H1 (cell line): ENCODE data around the gene TSHZ2. TPM values are rescaled to one million over a fixed set of nuclear protein-coding genes. Genes with fewer than 3 reads are reported as not detected.

ENCODE experiments used
- CTCF ChIA-PET: fragments of 300-600 bp; sonication (Branson Sonifier 250); formaldehyde crosslinking; loops from one replicate; lab custom pipeline; 2021; ENCODE audit not compliant: partially characterized antibody; lab: Charles Lee
- POLR2A ChIA-PET: fragments of 300-600 bp; sonication (Branson Sonifier 250); formaldehyde crosslinking; loops from one replicate; lab custom pipeline; 2021; ENCODE audit warnings: inconsistent platforms; ENCODE audit not compliant: partially characterized antibody; lab: Charles Lee
- DNase-seq, 2 experiments: peaks; one replicate each; pipeline versions ENCODE4 v3.0.0 to v3.0.0-alpha.2; 2010 to 2022; ENCODE audit warnings: low spot score in 2 of 2, low read depth in 1 of 2, mixed read lengths in 1 of 2
- FAIRE-seq: peaks from 2 replicates; lab custom pipeline; 2011; peaks lifted over from hg19 to GRCh38; lab: Jason Lieb, UNC
- H2AFZ ChIP-seq: 2 replicates; pipeline ENCODE4 v1.8.1; 2012; ENCODE audit warnings: low read length, inconsistent platforms
- H2AK5ac ChIP-seq: 2 replicates; pipeline ENCODE4 v1.6.1; 2013; ENCODE audit warnings: low read depth, low read length
- H2BK120ac ChIP-seq: replicated peaks from 2 replicates; pipeline ENCODE3; 2013; ENCODE audit warnings: low read depth, low read length, inconsistent platforms
- H2BK12ac ChIP-seq: 2 replicates; pipeline ENCODE4 v1.6.1; 2013; ENCODE audit warnings: low read depth, low read length
- H2BK15ac ChIP-seq: 2 replicates; pipeline ENCODE4 v1.6.1; 2013; ENCODE audit warnings: low read length
- H2BK20ac ChIP-seq: 2 replicates; pipeline ENCODE4 v1.6.1; 2013; ENCODE audit warnings: low read length
- H2BK5ac ChIP-seq: 2 replicates; pipeline ENCODE4 v1.6.1; 2013; ENCODE audit warnings: low read depth, low read length
- H3K14ac ChIP-seq: 2 replicates; pipeline ENCODE4 v1.6.1; 2013; ENCODE audit warnings: inconsistent platforms; ENCODE audit not compliant: insufficient read length
- H3K18ac ChIP-seq: 2 replicates; pipeline ENCODE4 v1.6.1; 2013; ENCODE audit warnings: low read length; ENCODE audit errors: extremely low read depth
- H3K23ac ChIP-seq: 2 replicates; pipeline ENCODE4 v1.6.1; 2013; ENCODE audit warnings: inconsistent platforms; ENCODE audit not compliant: insufficient read length
- H3K23me2 ChIP-seq: 2 replicates; pipeline ENCODE4 v1.6.1; 2013; ENCODE audit warnings: low read depth, low read length
- H3K27ac ChIP-seq: 2 replicates; pipeline ENCODE4 v1.6.1; 2011; ENCODE audit warnings: low read depth, low read length, inconsistent platforms
- H3K27me3 ChIP-seq, 4 experiments: replicated peaks in 1 of 4; 1 replicate in 1 of 4; 2 replicates in 3 of 4; pipeline versions ENCODE4 v1.6.1 to v1.8.1; 2011 to 2013; ENCODE audit warnings: low read length in 3 of 4, mild to moderate bottlenecking in 3 of 4, inconsistent platforms in 2 of 4, mixed read lengths in 2 of 4, moderate library complexity in 1 of 4; ENCODE audit not compliant: control insufficient read depth in 3 of 4, insufficient read depth in 3 of 4; ENCODE audit errors: extremely low read depth in 1 of 4
- H3K36me3 ChIP-seq, 4 experiments: 2 replicates each; pipeline versions ENCODE4 v1.6.1 to v1.8.1; 2011 to 2013; ENCODE audit warnings: mild to moderate bottlenecking in 4 of 4, low read length in 3 of 4, moderate library complexity in 2 of 4, control low read depth in 1 of 4, inconsistent platforms in 1 of 4; ENCODE audit not compliant: insufficient read depth in 4 of 4, control insufficient read depth in 2 of 4
- H3K4ac ChIP-seq: replicated peaks from 2 replicates; pipeline ENCODE3; 2013; ENCODE audit warnings: low read length, low read depth, mixed read lengths, inconsistent platforms; ENCODE audit not compliant: insufficient read length
- H3K4me1 ChIP-seq, 4 experiments: replicated peaks in 1 of 4; 1 replicate in 1 of 4; 2 replicates in 3 of 4; pipeline versions ENCODE4 v1.6.1 to v1.8.1; 2011 to 2013; ENCODE audit warnings: low read length in 3 of 4, inconsistent platforms in 2 of 4, mixed read lengths in 1 of 4; ENCODE audit not compliant: insufficient read depth in 4 of 4, control insufficient read depth in 3 of 4
- H3K4me2 ChIP-seq, 2 experiments: 2 replicates each; pipeline versions ENCODE4 v1.6.1 to v1.8.1; 2011 to 2013; ENCODE audit warnings: low read depth in 2 of 2, low read length in 2 of 2, control low read depth in 1 of 2, inconsistent platforms in 1 of 2, mild to moderate bottlenecking in 1 of 2; ENCODE audit not compliant: insufficient read depth in 1 of 2
- H3K4me3 ChIP-seq, 4 experiments: fragments of 200-600, 300-600 bp in 1 of 4; sonication (generic), shearing (Covaris generic), sonication (Bioruptor Twin) in 1 of 4; 2 replicates each; pipeline versions ENCODE4 v1.5.1 to v1.8.1; 2011 to 2016; ENCODE audit warnings: low read length in 4 of 4, low read depth in 3 of 4, control low read depth in 2 of 4, inconsistent platforms in 2 of 4, mild to moderate bottlenecking in 2 of 4, mixed read lengths in 1 of 4, moderate library complexity in 1 of 4; ENCODE audit not compliant: insufficient read depth in 2 of 4; ENCODE audit errors: extremely low read depth in 1 of 4
- H3K56ac ChIP-seq: replicated peaks from 2 replicates; pipeline ENCODE3; 2013; ENCODE audit warnings: low read depth, mild to moderate bottlenecking, mixed read lengths, low read length, inconsistent platforms; ENCODE audit not compliant: insufficient read length
- H3K79me1 ChIP-seq: 2 replicates; pipeline ENCODE4 v1.6.1; 2013; ENCODE audit warnings: low read depth, low read length, control low read depth
- H3K79me2 ChIP-seq, 2 experiments: 2 replicates each; pipeline versions ENCODE4 v1.6.1 to v1.8.1; 2012 to 2013; ENCODE audit warnings: low read length in 2 of 2, mild to moderate bottlenecking in 2 of 2, inconsistent platforms in 1 of 2; ENCODE audit not compliant: insufficient read depth in 2 of 2, control insufficient read depth in 1 of 2
- H3K9ac ChIP-seq, 4 experiments: replicated peaks in 1 of 4; 1 replicate in 1 of 4; 2 replicates in 3 of 4; pipeline versions ENCODE4 v1.6.1 to v1.8.1; 2011 to 2013; ENCODE audit warnings: low read depth in 3 of 4, low read length in 3 of 4, control low read depth in 2 of 4, mild to moderate bottlenecking in 2 of 4, moderate library complexity in 2 of 4, inconsistent platforms in 1 of 4; ENCODE audit errors: extremely low read depth in 1 of 4
- H3K9me3 ChIP-seq, 2 experiments: 2 replicates each; pipeline versions ENCODE4 v1.6.1 to v1.8.1; 2012 to 2013; ENCODE audit warnings: mild to moderate bottlenecking in 2 of 2, moderate library complexity in 2 of 2, control low read depth in 1 of 2, inconsistent platforms in 1 of 2, low read depth in 1 of 2, low read length in 1 of 2, mixed read lengths in 1 of 2; ENCODE audit not compliant: insufficient read depth in 2 of 2
- H4K20me1 ChIP-seq, 2 experiments: replicated peaks in 1 of 2; 2 replicates each; pipeline versions ENCODE3 to v1.8.1; 2011 to 2013; ENCODE audit warnings: inconsistent platforms in 2 of 2, low read length in 2 of 2, mild to moderate bottlenecking in 1 of 2; ENCODE audit not compliant: insufficient read depth in 2 of 2, control insufficient read depth in 1 of 2
- H4K5ac ChIP-seq: 2 replicates; pipeline ENCODE4 v1.6.1; 2013; ENCODE audit warnings: low read length, low read depth, mixed read lengths, inconsistent platforms; ENCODE audit not compliant: insufficient read length
- H4K8ac ChIP-seq: 2 replicates; pipeline ENCODE4 v1.8.0; 2013; ENCODE audit warnings: mild to moderate bottlenecking, moderate library complexity, low read length, inconsistent platforms; ENCODE audit not compliant: insufficient read depth; ENCODE audit errors: extremely low read depth
- H4K91ac ChIP-seq: replicated peaks from 2 replicates; pipeline ENCODE3; 2013; ENCODE audit warnings: low read length, mixed read lengths, inconsistent platforms; ENCODE audit not compliant: insufficient read length
- BRCA1 ChIP-seq: IDR thresholded peaks from 2 replicates; pipeline ENCODE4 v1.6.1; 2012; ENCODE audit warnings: low read depth, low read length, improper control_type of control experiment
- CTCF ChIP-seq, 3 experiments: IDR thresholded peaks; 1 replicate in 2 of 3; 2 replicates in 1 of 3; pipeline versions ENCODE4 v1.5.1 to v1.6.1; 2011; ENCODE audit warnings: low read length in 3 of 3, mild to moderate bottlenecking in 3 of 3, inconsistent platforms in 2 of 3, low read depth in 1 of 3, moderate library complexity in 1 of 3; ENCODE audit not compliant: insufficient read depth in 1 of 3; ENCODE audit errors: control extremely low read depth in 1 of 3
- FOSL1 ChIP-seq: IDR thresholded peaks from 2 replicates; pipeline ENCODE4 v1.6.1; 2011; ENCODE audit warnings: mild to moderate bottlenecking, low read depth, low read length, moderate library complexity; ENCODE audit not compliant: insufficient read depth
- RAD21 ChIP-seq, 2 experiments: IDR thresholded peaks in 1 of 2; conservative IDR thresholded peaks in 1 of 2; 2 replicates each; pipeline ENCODE4 v1.6.1; 2011; ENCODE audit warnings: low read depth in 2 of 2, low read length in 2 of 2, improper control_type of control experiment in 1 of 2, inconsistent platforms in 1 of 2, mild to moderate bottlenecking in 1 of 2, moderate library complexity in 1 of 2
- WGBS, 2 experiments: shearing (Covaris generic) in 1 of 2; methylation state at CpG; one replicate each; pipeline versions ENCODE4 v1.1.6 to v1.1.7; 2013 to 2015; ENCODE audit warnings: low lambda C conversion rate in 2 of 2, mixed read lengths in 2 of 2, inconsistent platforms in 1 of 2, low coverage in 1 of 2, missing lambda C conversion rate in 1 of 2; ENCODE audit not compliant: insufficient replicate concordance in 2 of 2, insufficient coverage in 1 of 2, insufficient read length in 1 of 2; ENCODE audit errors: extremely low coverage in 1 of 2, missing lambda C conversion rate in 1 of 2; 5-methylcytosine and 5-hydroxymethylcytosine counted together
- polyA plus RNA-seq, 7 experiments: library from polyadenylated mRNA; depleted of rRNA in 3 of 7; stranded (reverse) in 5 of 7; unstranded in 2 of 7; fragments of >200 nt in 5 of 7; fragments of 200-250 nt in 2 of 7; gene quantifications; 1 replicate in 5 of 7; 2 replicates in 1 of 7; 4 replicates in 1 of 7; pipeline versions ENCODE4 v1.2.1 to v1.2.3, GENCODE V29; 2011 to 2013; ENCODE audit warnings: missing spikeins in 2 of 7, mixed read lengths in 2 of 7
- total RNA-seq: library from RNA; stranded (reverse); fragmentation: NEBNext Ultra II Directional; extraction: Animal tissue kit (Norgen Biotek cat#: 25700); gene quantifications from 2 replicates; pipeline ENCODE4 v1.2.1, GENCODE V29; 2021
- TF ChIP-seq, protein P1 (sequence below): IDR thresholded peaks from 2 replicates; pipeline ENCODE4 v1.6.1; 2012; ENCODE audit warnings: inconsistent platforms

TSHZ2 gene
- total and polyA plus RNA-seq, 2 of the 8 experiments (the other 6 are each of a cell fraction or from before 2014, with no cell fraction given) = 0.14 to 0.30 TPM

DNA sequence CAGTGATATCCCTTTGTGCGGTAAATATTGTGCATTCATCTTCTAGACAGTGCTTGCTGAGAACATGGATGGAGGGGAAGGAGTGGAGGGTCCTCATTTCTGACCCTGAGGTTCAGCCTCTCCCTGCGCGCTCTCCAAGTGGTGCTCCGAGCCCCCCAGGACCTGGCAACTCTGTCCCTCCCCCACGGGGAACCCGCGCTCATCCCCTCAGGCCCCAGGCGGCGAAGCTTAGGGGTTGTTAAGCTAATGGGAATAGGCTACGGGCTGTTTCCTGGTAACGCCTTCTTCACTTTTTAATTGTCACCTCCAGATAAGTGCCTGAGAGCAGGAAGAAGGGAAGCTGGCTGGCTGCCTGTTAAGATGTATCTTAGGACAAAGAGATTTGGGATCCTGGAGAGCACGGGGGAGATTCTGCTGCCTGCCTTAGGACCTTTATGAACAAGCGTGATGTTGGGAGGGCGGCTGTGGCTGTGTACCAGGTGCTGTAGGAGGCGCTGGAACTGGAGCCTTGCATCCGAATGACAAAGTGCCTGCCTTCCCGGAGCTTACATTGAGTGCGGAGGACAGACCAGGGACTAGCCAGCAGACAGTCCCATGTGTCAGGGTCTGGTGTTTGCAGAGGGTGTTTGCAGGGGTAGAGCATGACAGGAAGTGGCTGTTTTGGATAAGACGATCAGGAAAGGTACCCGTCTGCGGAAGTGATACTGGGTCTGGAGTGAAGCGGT, 11.7 kb downstream of the TSHZ2 start:
- ChIA-PET POLR2A (no interaction called here), CTCF (interaction anchor here (0.6 kb wide), 1 partner anchor 662 kb away, joined by 3 read pairs; no protein-coding TSS in a partner anchor)
- H4K8ac ChIP-seq = no peak overlapping the region
- H2BK120ac ChIP-seq = no peak overlapping the region
- H2BK5ac ChIP-seq = no peak overlapping the region
- 81% methylated on average over 20 of the region's 22 CpGs; no CpG with 5 or more reads in 1 of the 2 experiments for WGBS, 2 experiments
- H3K4me1 ChIP-seq = peaks cover 0 to 6% (median 0%) of the 10 kb centered on the region in 4 experiments; a peak in 2 of 7 replicates
- no peaks in the 10 kb centered on the region for H3K36me3 ChIP-seq
- no peaks in the 10 kb centered on the region for H3K27me3 ChIP-seq
- no peak overlapping the region for H3K4ac ChIP-seq
- H2BK15ac ChIP-seq = 0 out of 2 replicates have a peak overlapping the region, but pooled peaks have one; percentile 65
- H2AK5ac ChIP-seq = no peak overlapping the region
- peak in 1 of 3 experiments; percentile 26; a peak in 1 of 4 replicates for TF ChIP-seq CTCF (IDR thresholded peaks at IDR 0.05; ENCODE audit: control extremely low read depth in 1 of 3, insufficient read depth in 1 of 3, low read depth in 1 of 3, low read length in 3 of 3)
- TF ChIP-seq BRCA1 = no peak
- no peak for TF ChIP-seq FOSL1
- TF ChIP-seq, protein P1, sequence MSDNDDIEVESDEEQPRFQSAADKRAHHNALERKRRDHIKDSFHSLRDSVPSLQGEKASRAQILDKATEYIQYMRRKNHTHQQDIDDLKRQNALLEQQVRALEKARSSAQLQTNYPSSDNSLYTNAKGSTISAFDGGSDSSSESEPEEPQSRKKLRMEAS = no peak
- peak in 1 of 2 experiments; percentile 20; a peak in 1 of 4 replicates for TF ChIP-seq RAD21 (IDR thresholded peaks at IDR 0.05 in 1 of 2, conservative IDR thresholded peaks at IDR 0.05 in 1 of 2; ENCODE audit: low read depth in 2 of 2, low read length in 2 of 2)
- H4K91ac ChIP-seq = no peak overlapping the region
- H3K14ac ChIP-seq = no peak overlapping the region
- H3K4me3 ChIP-seq = no peak overlapping the region
- H4K20me1 ChIP-seq = no peaks in the 10 kb centered on the region
- no peak overlapping the region for H3K27ac ChIP-seq
- H2AFZ ChIP-seq = peak overlapping the region; percentile 14
- peak in 1 of 2 experiments; percentile 53 for DNase-seq
- no peak overlapping the region for H2BK20ac ChIP-seq
- peak overlapping the region; percentile 55 for H4K5ac ChIP-seq
- H2BK12ac ChIP-seq = no peak overlapping the region
- no peaks in the 10 kb centered on the region for H3K79me1 ChIP-seq
- no peaks in the 10 kb centered on the region; the same call in 1 of the 2 replicates for H3K23me2 ChIP-seq
- H3K56ac ChIP-seq = no peak overlapping the region
- FAIRE-seq = no peak
- H3K79me2 ChIP-seq = no peaks in the 10 kb centered on the region
- H3K4me2 ChIP-seq = no peak overlapping the region
- H3K18ac ChIP-seq = no peak overlapping the region
- no peak overlapping the region for H3K9ac ChIP-seq
- H3K9me3 ChIP-seq = no peaks in the 10 kb centered on the region
- H3K23ac ChIP-seq = no peak overlapping the region
